ENCODE measurements around the gene ATP11C. TPM values are rescaled to one million over a fixed set of nuclear protein-coding genes. Genes with fewer than 3 reads are reported as not detected.

The ATP11C gene
- total RNA-seq, 4 donors from 2014 or later, result 22.8 to 40.3 (median 26.2) TPM

DNA sequence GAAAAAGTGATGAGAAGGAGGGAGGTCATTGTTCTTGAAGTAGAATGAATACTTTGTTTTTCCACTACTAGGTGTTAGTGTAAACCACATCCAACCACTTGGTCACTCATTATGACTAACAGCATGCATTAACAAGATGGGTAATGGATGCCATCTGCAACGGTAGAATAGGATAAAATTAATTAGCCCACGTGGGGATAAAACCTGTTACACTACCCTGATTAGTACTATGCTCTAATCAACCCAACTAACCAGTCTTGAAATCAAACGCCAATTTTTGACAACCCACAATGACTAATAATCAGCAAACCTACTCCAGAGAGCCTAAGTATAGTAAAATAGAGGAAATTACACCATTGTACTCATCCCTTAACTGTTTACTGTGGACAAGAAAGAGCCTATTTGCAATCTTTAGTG is 131.4 kb downstream of the ATP11C start:
- WGBS, 2 donors, result 86 to 87% methylated on average over 3 of the region's 3 CpGs
- H3K4me3 ChIP-seq (replicated peaks in 1 of 3), result no peak overlapping the region
- intact Hi-C loops (cut with DNase I), result no loop called here
- TF ChIP-seq POLR2A (IDR thresholded peaks at IDR 0.05) (no peak), CTCF (IDR thresholded peaks at IDR 0.05) (no peak)
- H3K27ac ChIP-seq, result no peak overlapping the region
- no peaks in the 10 kb centered on the region for H3K9me3 ChIP-seq
- H3K36me3 ChIP-seq, result no peaks in the 10 kb centered on the region
- no peaks in the 10 kb centered on the region for H3K4me1 ChIP-seq
- DNase-seq, result no peak
- H3K27me3 ChIP-seq, result no peaks in the 10 kb centered on the region

GRCh38 chrX:139798701-139799100 is 134.2 kb downstream of the ATP11C start:
- H3K27me3 ChIP-seq, result no peaks in the 10 kb centered on the region
- intact Hi-C loops (cut with DNase I), result no loop called here
- no peaks in the 10 kb centered on the region for H3K4me1 ChIP-seq
- H3K9me3 ChIP-seq, result no peaks in the 10 kb centered on the region
- H3K4me3 ChIP-seq (replicated peaks in 1 of 3), result no peak overlapping the region
- TF ChIP-seq CTCF (IDR thresholded peaks at IDR 0.05) (no peak), POLR2A (IDR thresholded peaks at IDR 0.05) (no peak)
- H3K27ac ChIP-seq, result no peak overlapping the region
- DNase-seq, result no peak
- no peaks in the 10 kb centered on the region for H3K36me3 ChIP-seq
- 95 to 99% methylated on average over 4 of the region's 4 CpGs for WGBS, 2 donors

- no peaks in the 10 kb centered on the region for H3K9me3 ChIP-seq
- TF ChIP-seq POLR2A (IDR thresholded peaks at IDR 0.05) (no peak), CTCF (IDR thresholded peaks at IDR 0.05) (no peak)
- DNase-seq, result no peak
- intact Hi-C loops (cut with DNase I), result no loop called here
- H3K4me1 ChIP-seq, result no peaks in the 10 kb centered on the region
- no peak overlapping the region for H3K27ac ChIP-seq
- H3K27me3 ChIP-seq, result no peaks in the 10 kb centered on the region
- 87 to 92% methylated on average over 1 of the region's 1 CpG for WGBS, 2 donors
- H3K4me3 ChIP-seq (replicated peaks in 1 of 3), result no peak overlapping the region
- H3K36me3 ChIP-seq, result no peaks in the 10 kb centered on the region
Measured at GRCh38 chrX:139795196-139795595, 137.7 kb downstream of the ATP11C start.

DNA sequence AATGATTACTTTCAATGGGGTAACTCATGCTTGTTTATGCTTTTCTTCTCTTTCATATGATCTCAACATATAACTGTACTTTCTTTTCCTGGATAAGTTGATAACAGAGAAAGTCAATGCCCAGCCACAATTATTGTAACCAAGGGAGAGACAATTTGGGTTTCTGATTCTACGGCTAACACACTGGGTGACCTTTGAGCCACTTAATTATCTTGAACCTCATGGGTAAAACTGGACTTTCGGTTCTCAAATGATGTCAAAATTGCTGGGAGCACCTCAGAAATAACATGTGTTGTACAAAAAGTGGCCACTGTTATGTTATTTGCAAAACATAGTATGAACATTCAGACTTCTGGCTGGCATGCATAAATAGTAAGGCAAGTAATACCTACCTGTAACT is 145.3 kb downstream of the ATP11C start:
- TF ChIP-seq CTCF (IDR thresholded peaks at IDR 0.05) (no peak), POLR2A (IDR thresholded peaks at IDR 0.05) (no peak)
- 100% methylated on average over 2 of the region's 2 CpGs for WGBS, 2 donors
- H3K9me3 ChIP-seq, result no peaks in the 10 kb centered on the region
- DNase-seq, result no peak
- H3K27me3 ChIP-seq, result no peaks in the 10 kb centered on the region
- H3K27ac ChIP-seq, result no peak overlapping the region
- H3K36me3 ChIP-seq, result peaks cover 0 to 3% of the 10 kb centered on the region in 2 donors
- intact Hi-C loops (cut with DNase I), result no loop called here
- no peaks in the 10 kb centered on the region for H3K4me1 ChIP-seq
- no peak overlapping the region for H3K4me3 ChIP-seq (replicated peaks in 1 of 3)

DNA sequence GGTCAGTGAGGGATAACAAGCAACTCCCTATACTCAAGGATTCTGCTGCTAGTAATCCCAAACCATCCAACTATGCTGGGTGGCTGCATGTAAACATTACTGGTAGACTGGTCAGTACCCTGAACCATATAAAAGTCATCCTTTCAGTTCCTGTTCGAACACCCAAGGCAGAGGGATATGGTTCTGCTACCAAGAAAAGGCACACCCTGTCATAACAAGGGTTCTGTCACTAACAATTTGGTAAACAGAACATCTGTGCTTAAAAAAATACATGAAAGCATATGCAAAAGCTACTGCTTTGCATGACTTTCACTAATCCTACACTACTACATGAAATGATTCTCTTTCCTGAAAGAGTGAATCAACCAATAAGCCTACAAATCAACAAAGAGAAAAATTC is 148.0 kb downstream of the ATP11C start:
- TF ChIP-seq CTCF (IDR thresholded peaks at IDR 0.05) (no peak), POLR2A (IDR thresholded peaks at IDR 0.05) (no peak)
- Histone ChIP-seq H3K36me3 (peaks cover 0 to 3% of the 10 kb centered on the region in 2 donors), H3K9me3 (no peaks in the 10 kb centered on the region), H3K4me3 (replicated peaks in 1 of 3) (no peak overlapping the region), H3K27me3 (no peaks in the 10 kb centered on the region), H3K4me1 (no peaks in the 10 kb centered on the region), H3K27ac (no peak overlapping the region)
- 100% methylated on average over 1 of the region's 1 CpG for WGBS, 2 donors
- DNase-seq, result no peak
- intact Hi-C loops (cut with DNase I), result no loop called here

All from thyroid gland (tissue), 4 donors.